A549 (cell line): ENCODE results near the gene TRIM15.

ENCODE experiments used
- BHLHE40 ChIP-seq: IDR thresholded peaks from 2 replicates; pipeline ENCODE4 v1.6.1; 2012; ENCODE audit warnings: low read depth, low read length, inconsistent platforms
- CEBPB ChIP-seq, 2 experiments: fragments of >200 bp in 1 of 2; sonication (Bioruptor Twin) in 1 of 2; formaldehyde crosslinking in 1 of 2; IDR thresholded peaks; 2 replicates each; pipeline ENCODE4 v1.6.1; 2012 to 2016
- EP300 ChIP-seq, 2 experiments: fragments of >200 bp; sonication (Bioruptor Twin); formaldehyde crosslinking; IDR thresholded peaks; 2 replicates in 1 of 2; 3 replicates in 1 of 2; pipeline ENCODE4 v1.6.1; 2016 to 2017
- MAZ ChIP-seq: fragments of 150-350 bp; IDR thresholded peaks from 2 replicates; pipeline ENCODE4 v1.6.1; 2014; ENCODE audit warnings: antibody characterized with exemption, low read depth, low read length, borderline replicate concordance
- POLR2A ChIP-seq: IDR thresholded peaks from 2 replicates; pipeline ENCODE4 v1.6.1; 2012; ENCODE audit warnings: mild to moderate bottlenecking, low read length
- SMC3 ChIP-seq: fragments of >200 bp; sonication (Bioruptor Twin); formaldehyde crosslinking; IDR thresholded peaks from 3 replicates; pipeline ENCODE4 v1.6.1; 2018; ENCODE audit warnings: inconsistent platforms
- TF ChIP-seq, protein P1 (sequence below): IDR thresholded peaks from 2 replicates; pipeline ENCODE4 v1.6.1; 2012
- TF ChIP-seq, protein P2 (sequence below): fragments of >200 bp; sonication (Bioruptor Twin); formaldehyde crosslinking; IDR thresholded peaks from 3 replicates; pipeline ENCODE4 v1.5.1; 2016

DNA sequence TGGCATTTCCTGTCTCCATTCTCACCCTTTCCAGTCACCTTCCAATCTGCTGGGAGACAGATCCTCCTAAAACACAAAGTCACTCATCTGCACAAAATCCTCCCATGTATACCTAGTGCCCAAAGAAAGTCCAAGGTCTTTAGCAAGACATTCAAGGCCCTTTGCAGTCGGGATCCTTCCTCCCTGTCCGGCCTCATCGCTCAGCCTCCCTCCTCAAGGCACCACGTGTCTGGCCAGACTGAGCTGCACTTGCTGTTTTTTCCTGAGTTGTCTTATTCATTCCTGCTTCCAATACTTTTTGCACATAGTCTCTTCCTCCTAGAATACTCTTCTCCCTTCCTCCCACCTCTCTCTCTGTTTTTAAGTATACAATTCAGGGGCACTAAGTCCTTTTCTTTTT is 1.4 kb downstream of the TRIM15 start:
- TF ChIP-seq, protein P1, sequence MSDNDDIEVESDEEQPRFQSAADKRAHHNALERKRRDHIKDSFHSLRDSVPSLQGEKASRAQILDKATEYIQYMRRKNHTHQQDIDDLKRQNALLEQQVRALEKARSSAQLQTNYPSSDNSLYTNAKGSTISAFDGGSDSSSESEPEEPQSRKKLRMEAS: no peak
- TF ChIP-seq POLR2A: no peak
- TF ChIP-seq CEBPB (IDR thresholded peaks at IDR 0.05): no peak
- no peak for TF ChIP-seq EP300 (IDR thresholded peaks at IDR 0.05)
- no peak for TF ChIP-seq BHLHE40
- TF ChIP-seq SMC3: no peak
- TF ChIP-seq, protein P2, sequence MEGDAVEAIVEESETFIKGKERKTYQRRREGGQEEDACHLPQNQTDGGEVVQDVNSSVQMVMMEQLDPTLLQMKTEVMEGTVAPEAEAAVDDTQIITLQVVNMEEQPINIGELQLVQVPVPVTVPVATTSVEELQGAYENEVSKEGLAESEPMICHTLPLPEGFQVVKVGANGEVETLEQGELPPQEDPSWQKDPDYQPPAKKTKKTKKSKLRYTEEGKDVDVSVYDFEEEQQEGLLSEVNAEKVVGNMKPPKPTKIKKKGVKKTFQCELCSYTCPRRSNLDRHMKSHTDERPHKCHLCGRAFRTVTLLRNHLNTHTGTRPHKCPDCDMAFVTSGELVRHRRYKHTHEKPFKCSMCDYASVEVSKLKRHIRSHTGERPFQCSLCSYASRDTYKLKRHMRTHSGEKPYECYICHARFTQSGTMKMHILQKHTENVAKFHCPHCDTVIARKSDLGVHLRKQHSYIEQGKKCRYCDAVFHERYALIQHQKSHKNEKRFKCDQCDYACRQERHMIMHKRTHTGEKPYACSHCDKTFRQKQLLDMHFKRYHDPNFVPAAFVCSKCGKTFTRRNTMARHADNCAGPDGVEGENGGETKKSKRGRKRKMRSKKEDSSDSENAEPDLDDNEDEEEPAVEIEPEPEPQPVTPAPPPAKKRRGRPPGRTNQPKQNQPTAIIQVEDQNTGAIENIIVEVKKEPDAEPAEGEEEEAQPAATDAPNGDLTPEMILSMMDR: no peak
- TF ChIP-seq MAZ: no peak
